Neural cell (in vitro differentiated cells): ENCODE results near the gene OR2S2. TPM values are rescaled to one million over a fixed set of nuclear protein-coding genes. Genes with fewer than 3 reads are reported as not detected.

Experiments
- H2AFZ ChIP-seq: fragments of 200-600, 300-800 bp; sonication (generic), shearing (Covaris generic); 2 replicates; pipeline ENCODE4 v1.6.0; 2014; ENCODE audit warnings: low read depth, mild to moderate bottlenecking, antibody characterized with exemption, low read length, moderate library complexity
- H3F3A ChIP-seq: fragments of 200-600 bp; shearing (Covaris generic); 2 replicates; pipeline ENCODE4 v1.6.1; 2016; ENCODE audit warnings: mild to moderate bottlenecking, moderate library complexity, mixed read lengths, antibody characterized with exemption, low read length; ENCODE audit not compliant: insufficient read depth, poor library complexity, severe bottlenecking
- H3K27ac ChIP-seq: fragments of 200-600, 300-800 bp; sonication (generic), shearing (Covaris generic); 2 replicates; pipeline ENCODE4 v1.5.1; 2014; ENCODE audit warnings: mild to moderate bottlenecking, low read length, moderate library complexity
- H3K27me3 ChIP-seq: fragments of 300-800, 200-600 bp; sonication (generic), shearing (Covaris generic); 2 replicates; pipeline ENCODE4 v1.6.0; 2014; ENCODE audit warnings: mild to moderate bottlenecking, low read depth, low read length, moderate library complexity; ENCODE audit not compliant: insufficient read depth
- H3K36me3 ChIP-seq: fragments of 300-800, 200-600 bp; sonication (generic), shearing (Covaris generic); 2 replicates; pipeline ENCODE4 v1.5.1; 2014; ENCODE audit warnings: mild to moderate bottlenecking, antibody characterized with exemption, low read length, moderate library complexity; ENCODE audit not compliant: insufficient read depth
- H3K4me2 ChIP-seq: fragments of 300-800, 200-600 bp; sonication (generic), shearing (Covaris generic); 2 replicates; pipeline ENCODE4 v1.6.0; 2014; ENCODE audit warnings: mild to moderate bottlenecking, low read length
- H3K4me3 ChIP-seq: fragments of 300-800, 200-600 bp; sonication (generic), shearing (Covaris generic); 2 replicates; pipeline ENCODE4 v1.5.1; 2014; ENCODE audit warnings: mild to moderate bottlenecking, low read length, moderate library complexity
- H3K79me2 ChIP-seq: fragments of 200-600 bp; shearing (Covaris generic); replicated peaks from 2 replicates; pipeline ENCODE4 v1.6.0; 2014; ENCODE audit warnings: mild to moderate bottlenecking, low read length, moderate library complexity; ENCODE audit not compliant: insufficient read depth
- H3K9ac ChIP-seq: fragments of 300-800, 200-600 bp; sonication (generic), shearing (Covaris generic); 2 replicates; pipeline ENCODE4 v1.6.1; 2016; ENCODE audit warnings: mild to moderate bottlenecking, low read length, mixed read lengths
- H3K9me2 ChIP-seq: fragments of 200-600 bp; shearing (Covaris generic); 2 replicates; pipeline ENCODE4 v1.6.1; 2016; ENCODE audit warnings: mild to moderate bottlenecking, low read length, mixed read lengths; ENCODE audit not compliant: insufficient read depth
- H3K9me3 ChIP-seq: fragments of 200-600, 300-800 bp; sonication (generic), shearing (Covaris generic); 2 replicates; pipeline ENCODE4 v1.6.1; 2016; ENCODE audit warnings: mild to moderate bottlenecking, mixed run types, low read length, moderate library complexity, mixed read lengths
- H4K20me1 ChIP-seq: fragments of 200-600 bp; shearing (Covaris generic); 2 replicates; pipeline ENCODE4 v1.6.1; 2016; ENCODE audit warnings: mild to moderate bottlenecking, mixed run types; ENCODE audit not compliant: insufficient read depth
- CTCF ChIP-seq: fragments of 450-650 bp; IDR thresholded peaks from 2 replicates; pipeline ENCODE4 v1.5.1; 2014; ENCODE audit warnings: antibody characterized with exemption, mild to moderate bottlenecking, moderate library complexity; ENCODE audit not compliant: poor library complexity, severe bottlenecking
- EP300 ChIP-seq: fragments of 450-650 bp; conservative IDR thresholded peaks from 2 replicates; pipeline ENCODE4 v1.6.1; 2014; ENCODE audit warnings: antibody characterized with exemption, mild to moderate bottlenecking, moderate library complexity; ENCODE audit not compliant: poor library complexity, severe bottlenecking
- EZH2 ChIP-seq: fragments of 200-600, 300-800 bp; shearing (Covaris generic), sonication (generic); IDR thresholded peaks from 2 replicates; pipeline ENCODE4 v1.6.1; 2014; ENCODE audit warnings: antibody characterized with exemption, low read length, borderline replicate concordance, mild to moderate bottlenecking; ENCODE audit not compliant: insufficient read depth, poor library complexity, severe bottlenecking
- MXI1 ChIP-seq: fragments of 450-650 bp; conservative IDR thresholded peaks from 2 replicates; pipeline ENCODE4 v1.6.1; 2014; ENCODE audit warnings: antibody characterized with exemption, mild to moderate bottlenecking; ENCODE audit not compliant: poor library complexity, severe bottlenecking
- POLR2AphosphoS5 ChIP-seq: IDR thresholded peaks from 2 replicates; pipeline ENCODE4 v1.6.1; 2012
- RAD21 ChIP-seq: fragments of 450-650 bp; conservative IDR thresholded peaks from 2 replicates; pipeline ENCODE4 v1.6.1; 2014; ENCODE audit warnings: antibody characterized with exemption, mild to moderate bottlenecking, moderate library complexity
- REST ChIP-seq: IDR thresholded peaks from 2 replicates; pipeline ENCODE4 v1.6.1; 2012; ENCODE audit warnings: borderline replicate concordance
- SMC3 ChIP-seq: fragments of 450-650 bp; conservative IDR thresholded peaks from 2 replicates; pipeline ENCODE4 v1.6.1; 2014; ENCODE audit warnings: antibody characterized with exemption, mild to moderate bottlenecking, moderate library complexity; ENCODE audit not compliant: poor library complexity
- TAF1 ChIP-seq: IDR thresholded peaks from 2 replicates; pipeline ENCODE4 v1.6.1; 2012; ENCODE audit warnings: low read depth
- polyA plus RNA-seq: library from polyadenylated mRNA; depleted of rRNA; stranded (reverse); fragments of >200 nt; gene quantifications from 2 replicates; pipeline ENCODE4 v1.2.3, GENCODE V29; 2014

Gene OR2S2
- polyA plus RNA-seq, 1 donor from 2014 or later: not detected

- Histone ChIP-seq H4K20me1 (no peaks in the 10 kb centered on the region), H3K9me2 (no peaks in the 10 kb centered on the region), H3K27ac (no peak within 1 kb of the TSS), H3K36me3 (no peaks in the 10 kb centered on the region), H3K9ac (no peak within 1 kb of the TSS), H3K4me3 (no peak within 1 kb of the TSS), H3F3A (no peaks in the 10 kb centered on the region), H3K9me3 (no peaks in the 10 kb centered on the region), H3K79me2 (no peaks in the 10 kb centered on the region), H3K4me2 (no peak within 1 kb of the TSS), H2AFZ (no peak within 1 kb of the TSS), H3K27me3 (no peaks in the 10 kb centered on the region)
- TF ChIP-seq REST (no peak), SMC3 (no peak), POLR2AphosphoS5 (no peak), EZH2 (no peak), CTCF (no peak), MXI1 (no peak), TAF1 (no peak), EP300 (no peak), RAD21 (no peak)
Observed at GRCh38 chr9:35909274-35909673, 48.7 kb downstream of the OR2S2 start, which contains the start of gene SPAAR. Gene SPAAR, plus strand, starts transcription at chr9:35909490. Its CDS starts 974 bp downstream, at chr9:35910464.

- Histone ChIP-seq H3K36me3 (no peaks in the 10 kb centered on the region), H3K4me3 (no peak overlapping the region), H4K20me1 (no peaks in the 10 kb centered on the region), H3K9me2 (no peaks in the 10 kb centered on the region), H3F3A (no peaks in the 10 kb centered on the region), H2AFZ (no peak overlapping the region), H3K4me2 (no peak overlapping the region), H3K9ac (no peak overlapping the region), H3K9me3 (no peaks in the 10 kb centered on the region), H3K27ac (no peak overlapping the region), H3K27me3 (no peaks in the 10 kb centered on the region), H3K79me2 (no peaks in the 10 kb centered on the region)
- no peak for TF ChIP-seq MXI1
- no peak for TF ChIP-seq EP300
- no peak for TF ChIP-seq POLR2AphosphoS5
- no peak for TF ChIP-seq SMC3
- no peak for TF ChIP-seq EZH2
- TF ChIP-seq RAD21: no peak
- no peak for TF ChIP-seq REST
- no peak for TF ChIP-seq CTCF
- TF ChIP-seq TAF1: no peak
Observed at GRCh38 chr9:35908504-35909125, 49.3 kb downstream of the OR2S2 start.
